K562 (cell line): ENCODE results near the gene MCM3. TPM values are rescaled to one million over a fixed set of nuclear protein-coding genes. Genes with fewer than 3 reads are reported as not detected.

Source experiments
- NFIC ChIP-seq: fragments of 450-650 bp; IDR thresholded peaks from 2 replicates; pipeline ENCODE4 v1.6.1; 2017; ENCODE audit warnings: mild to moderate bottlenecking, inconsistent platforms
- SMAD3 ChIP-seq: fragments of 450-650 bp; formaldehyde crosslinking; conservative IDR thresholded peaks from 2 replicates; pipeline ENCODE4 v1.4.0; 2020; ENCODE audit warnings: mild to moderate bottlenecking
- TBL1XR1 ChIP-seq, 2 experiments: IDR thresholded peaks; 2 replicates each; pipeline ENCODE4 v1.6.1; 2012; ENCODE audit warnings: improper control_type of control experiment in 2 of 2, low read length in 2 of 2, mild to moderate bottlenecking in 1 of 2
- ZNF707 ChIP-seq: fragments of 250-450 bp; sonication (Bioruptor Pico); conservative IDR thresholded peaks from 2 replicates; pipeline ENCODE4 v1.8.0; 2022; ENCODE audit warnings: inconsistent platforms, mild to moderate bottlenecking, moderate library complexity
- polyA plus RNA-seq, 8 experiments: library from polyadenylated mRNA; depleted of rRNA in 4 of 8; stranded (reverse) in 5 of 8; unstranded in 3 of 8; fragments of >200 nt; fragmentation: Nextera tagmentation in 2 of 8; fragmentation: Illumina TruSeq in 1 of 8; extraction: Ambion mirVana in 2 of 8; extraction: Trizol in 1 of 8; gene quantifications; 2 replicates each; pipeline versions ENCODE4 v1.2.1 to v1.2.3, GENCODE V29; 2011 to 2014; ENCODE audit warnings: inconsistent platforms in 1 of 8, missing spikeins in 1 of 8
- total RNA-seq, 7 experiments: library from RNA; depleted of rRNA in 6 of 7; stranded (reverse); fragments of >200 nt in 6 of 7; fragmentation: Illumina TruSeq in 2 of 7; extraction: Trizol in 2 of 7; gene quantifications; 2 replicates each; pipeline versions ENCODE4 v1.2.1 to v1.2.3, GENCODE V29; 2011 to 2021; ENCODE audit warnings: low replicate concordance in 1 of 7
- TF ChIP-seq, protein P1 (sequence below): fragments of 200-600 bp; sonication (generic); IDR thresholded peaks from one replicate; pipeline ENCODE4 v1.6.1; 2012; ENCODE audit warnings: mild to moderate bottlenecking, low read depth, low read length, inconsistent platforms

Gene MCM3
- total and polyA plus RNA-seq, 9 of the 15 experiments (the other 6 are each of a cell fraction or from before 2014, with no cell fraction given): 76.1 to 270 (median 250) TPM

DNA sequence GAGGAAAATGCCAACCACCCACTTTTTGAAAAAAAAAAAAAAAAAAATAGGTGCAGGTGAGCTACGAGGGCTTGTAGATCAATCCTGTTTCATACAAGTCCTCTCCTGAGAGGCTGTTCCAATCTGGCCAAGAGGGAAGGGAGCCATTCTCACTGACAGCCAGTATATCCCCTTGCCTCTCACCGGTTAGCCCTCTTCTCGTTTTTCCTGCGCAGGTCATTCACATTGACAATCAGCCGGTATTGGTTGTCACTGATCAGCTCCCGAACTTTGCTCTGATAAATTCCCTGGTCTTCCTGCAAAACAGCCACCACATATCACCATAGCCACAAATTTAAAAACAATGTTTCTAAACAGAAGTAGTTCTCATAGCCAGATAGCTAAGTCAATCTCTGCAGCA is 1.4 kb downstream of the MCM3 start (continued):
- TF ChIP-seq, protein P1, sequence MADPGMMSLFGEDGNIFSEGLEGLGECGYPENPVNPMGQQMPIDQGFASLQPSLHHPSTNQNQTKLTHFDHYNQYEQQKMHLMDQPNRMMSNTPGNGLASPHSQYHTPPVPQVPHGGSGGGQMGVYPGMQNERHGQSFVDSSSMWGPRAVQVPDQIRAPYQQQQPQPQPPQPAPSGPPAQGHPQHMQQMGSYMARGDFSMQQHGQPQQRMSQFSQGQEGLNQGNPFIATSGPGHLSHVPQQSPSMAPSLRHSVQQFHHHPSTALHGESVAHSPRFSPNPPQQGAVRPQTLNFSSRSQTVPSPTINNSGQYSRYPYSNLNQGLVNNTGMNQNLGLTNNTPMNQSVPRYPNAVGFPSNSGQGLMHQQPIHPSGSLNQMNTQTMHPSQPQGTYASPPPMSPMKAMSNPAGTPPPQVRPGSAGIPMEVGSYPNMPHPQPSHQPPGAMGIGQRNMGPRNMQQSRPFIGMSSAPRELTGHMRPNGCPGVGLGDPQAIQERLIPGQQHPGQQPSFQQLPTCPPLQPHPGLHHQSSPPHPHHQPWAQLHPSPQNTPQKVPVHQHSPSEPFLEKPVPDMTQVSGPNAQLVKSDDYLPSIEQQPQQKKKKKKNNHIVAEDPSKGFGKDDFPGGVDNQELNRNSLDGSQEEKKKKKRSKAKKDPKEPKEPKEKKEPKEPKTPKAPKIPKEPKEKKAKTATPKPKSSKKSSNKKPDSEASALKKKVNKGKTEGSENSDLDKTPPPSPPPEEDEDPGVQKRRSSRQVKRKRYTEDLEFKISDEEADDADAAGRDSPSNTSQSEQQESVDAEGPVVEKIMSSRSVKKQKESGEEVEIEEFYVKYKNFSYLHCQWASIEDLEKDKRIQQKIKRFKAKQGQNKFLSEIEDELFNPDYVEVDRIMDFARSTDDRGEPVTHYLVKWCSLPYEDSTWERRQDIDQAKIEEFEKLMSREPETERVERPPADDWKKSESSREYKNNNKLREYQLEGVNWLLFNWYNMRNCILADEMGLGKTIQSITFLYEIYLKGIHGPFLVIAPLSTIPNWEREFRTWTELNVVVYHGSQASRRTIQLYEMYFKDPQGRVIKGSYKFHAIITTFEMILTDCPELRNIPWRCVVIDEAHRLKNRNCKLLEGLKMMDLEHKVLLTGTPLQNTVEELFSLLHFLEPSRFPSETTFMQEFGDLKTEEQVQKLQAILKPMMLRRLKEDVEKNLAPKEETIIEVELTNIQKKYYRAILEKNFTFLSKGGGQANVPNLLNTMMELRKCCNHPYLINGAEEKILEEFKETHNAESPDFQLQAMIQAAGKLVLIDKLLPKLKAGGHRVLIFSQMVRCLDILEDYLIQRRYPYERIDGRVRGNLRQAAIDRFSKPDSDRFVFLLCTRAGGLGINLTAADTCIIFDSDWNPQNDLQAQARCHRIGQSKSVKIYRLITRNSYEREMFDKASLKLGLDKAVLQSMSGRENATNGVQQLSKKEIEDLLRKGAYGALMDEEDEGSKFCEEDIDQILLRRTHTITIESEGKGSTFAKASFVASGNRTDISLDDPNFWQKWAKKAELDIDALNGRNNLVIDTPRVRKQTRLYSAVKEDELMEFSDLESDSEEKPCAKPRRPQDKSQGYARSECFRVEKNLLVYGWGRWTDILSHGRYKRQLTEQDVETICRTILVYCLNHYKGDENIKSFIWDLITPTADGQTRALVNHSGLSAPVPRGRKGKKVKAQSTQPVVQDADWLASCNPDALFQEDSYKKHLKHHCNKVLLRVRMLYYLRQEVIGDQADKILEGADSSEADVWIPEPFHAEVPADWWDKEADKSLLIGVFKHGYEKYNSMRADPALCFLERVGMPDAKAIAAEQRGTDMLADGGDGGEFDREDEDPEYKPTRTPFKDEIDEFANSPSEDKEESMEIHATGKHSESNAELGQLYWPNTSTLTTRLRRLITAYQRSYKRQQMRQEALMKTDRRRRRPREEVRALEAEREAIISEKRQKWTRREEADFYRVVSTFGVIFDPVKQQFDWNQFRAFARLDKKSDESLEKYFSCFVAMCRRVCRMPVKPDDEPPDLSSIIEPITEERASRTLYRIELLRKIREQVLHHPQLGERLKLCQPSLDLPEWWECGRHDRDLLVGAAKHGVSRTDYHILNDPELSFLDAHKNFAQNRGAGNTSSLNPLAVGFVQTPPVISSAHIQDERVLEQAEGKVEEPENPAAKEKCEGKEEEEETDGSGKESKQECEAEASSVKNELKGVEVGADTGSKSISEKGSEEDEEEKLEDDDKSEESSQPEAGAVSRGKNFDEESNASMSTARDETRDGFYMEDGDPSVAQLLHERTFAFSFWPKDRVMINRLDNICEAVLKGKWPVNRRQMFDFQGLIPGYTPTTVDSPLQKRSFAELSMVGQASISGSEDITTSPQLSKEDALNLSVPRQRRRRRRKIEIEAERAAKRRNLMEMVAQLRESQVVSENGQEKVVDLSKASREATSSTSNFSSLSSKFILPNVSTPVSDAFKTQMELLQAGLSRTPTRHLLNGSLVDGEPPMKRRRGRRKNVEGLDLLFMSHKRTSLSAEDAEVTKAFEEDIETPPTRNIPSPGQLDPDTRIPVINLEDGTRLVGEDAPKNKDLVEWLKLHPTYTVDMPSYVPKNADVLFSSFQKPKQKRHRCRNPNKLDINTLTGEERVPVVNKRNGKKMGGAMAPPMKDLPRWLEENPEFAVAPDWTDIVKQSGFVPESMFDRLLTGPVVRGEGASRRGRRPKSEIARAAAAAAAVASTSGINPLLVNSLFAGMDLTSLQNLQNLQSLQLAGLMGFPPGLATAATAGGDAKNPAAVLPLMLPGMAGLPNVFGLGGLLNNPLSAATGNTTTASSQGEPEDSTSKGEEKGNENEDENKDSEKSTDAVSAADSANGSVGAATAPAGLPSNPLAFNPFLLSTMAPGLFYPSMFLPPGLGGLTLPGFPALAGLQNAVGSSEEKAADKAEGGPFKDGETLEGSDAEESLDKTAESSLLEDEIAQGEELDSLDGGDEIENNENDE: no peak
- no peak for TF ChIP-seq TBL1XR1 (IDR thresholded peaks at IDR 0.05; ENCODE audit: low read length in 2 of 2)
- TF ChIP-seq SMAD3 (CRISPR knock-in tag): no peak
- no peak for TF ChIP-seq NFIC
- TF ChIP-seq ZNF707 (CRISPR knock-in tag): no peak
